Pons (tissue), 1 donor: ENCODE measurements around the gene ZIC2.

Experiments
- DNase-seq: peaks from one replicate; pipeline ENCODE4 v3.0.0-alpha.2; 2016; ENCODE audit warnings: low spot score

The ZIC2 gene

DNA sequence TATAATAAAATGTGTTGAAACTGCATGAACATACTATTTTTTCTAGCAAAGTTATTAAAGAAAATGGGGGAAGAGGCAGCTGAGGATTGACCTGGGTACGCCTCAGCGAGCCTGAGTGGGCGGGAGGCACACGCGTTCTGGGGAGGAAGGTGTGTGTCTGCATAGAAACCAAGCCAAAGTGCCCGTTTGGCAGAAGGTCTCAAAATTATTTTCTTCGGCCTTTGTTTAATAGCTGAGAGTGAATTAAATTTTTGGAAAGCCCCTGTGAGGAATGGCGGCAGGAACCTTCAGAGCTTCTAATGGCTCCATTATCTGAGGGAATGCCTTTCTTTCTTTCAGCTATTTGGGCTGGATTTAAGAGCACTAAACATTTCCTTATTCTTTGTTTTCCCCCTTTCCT lies 5.2 kb downstream of the ZIC2 start:
- DNase-seq: no peak

GRCh38 chr13:99987154-99988019 lies 5.8 kb downstream of the ZIC2 start:
- DNase-seq: no peak

GRCh38 chr13:99988529-99989275 lies 7.1 kb downstream of the ZIC2 start:
- no peak for DNase-seq

- DNase-seq: no peak
Observed at GRCh38 chr13:99989276-99990125, 7.9 kb downstream of the ZIC2 start.

GRCh38 chr13:99990126-99990977 lies 8.8 kb downstream of the ZIC2 start:
- peak; percentile 1 for DNase-seq

- DNase-seq: no peak
Observed at GRCh38 chr13:99991013-99991827, 9.6 kb downstream of the ZIC2 start.

- DNase-seq: no peak
Observed at GRCh38 chr13:99991828-99992775, 10.5 kb downstream of the ZIC2 start.

- DNase-seq: no peak
Observed at GRCh38 chr13:99992949-99993351, 11.4 kb downstream of the ZIC2 start.

- DNase-seq: no peak
Observed at GRCh38 chr13:99993660-99994637, 12.4 kb downstream of the ZIC2 start.

DNA sequence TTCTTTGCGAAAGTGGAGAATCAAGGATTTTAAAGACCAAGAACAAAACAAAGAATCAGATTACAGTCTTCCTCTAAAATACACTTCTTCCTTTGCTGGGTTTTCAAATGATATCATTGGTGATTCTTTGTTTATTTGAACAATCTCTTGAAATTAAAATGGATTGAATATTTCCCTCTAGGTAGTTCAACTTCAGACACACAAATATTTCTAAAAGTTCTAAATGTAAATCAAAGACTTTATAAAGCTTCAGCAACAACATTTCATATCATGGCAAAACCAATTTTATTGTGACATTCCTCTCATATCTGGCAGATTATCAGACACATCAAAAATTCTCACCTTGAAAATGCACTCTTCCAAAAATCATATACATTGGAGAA lies 13.0 kb downstream of the ZIC2 start:
- no peak for DNase-seq

- DNase-seq: no peak
Observed at GRCh38 chr13:99995104-99995588, 13.6 kb downstream of the ZIC2 start.

- peak; percentile 22 for DNase-seq
Observed at GRCh38 chr13:99995589-99996380, 14.2 kb downstream of the ZIC2 start.

- DNase-seq: no peak
Observed at GRCh38 chr13:99996381-99996973, 14.9 kb downstream of the ZIC2 start.

GRCh38 chr13:99997702-99998214 lies 16.2 kb downstream of the ZIC2 start:
- DNase-seq: no peak

DNA sequence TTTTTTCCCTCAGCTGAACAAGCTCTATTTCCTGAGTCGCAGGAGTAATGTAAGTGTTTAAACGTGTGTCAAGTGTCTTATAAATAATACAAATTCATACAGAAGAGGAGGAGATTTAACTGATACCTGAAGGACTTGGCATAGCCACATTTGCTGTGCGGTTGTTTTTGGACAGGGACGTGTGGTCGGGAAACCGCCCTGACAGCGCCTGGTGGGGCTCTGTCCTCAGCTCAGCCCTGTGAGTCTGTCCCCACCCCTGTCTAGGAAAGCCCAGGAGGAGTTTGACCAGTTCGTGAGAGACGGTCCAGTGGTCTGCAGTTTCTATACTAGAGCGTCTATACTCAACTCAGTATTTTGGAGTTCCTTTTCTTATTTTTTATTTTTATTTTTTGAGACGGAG lies 16.7 kb downstream of the ZIC2 start:
- no peak for DNase-seq

DNA sequence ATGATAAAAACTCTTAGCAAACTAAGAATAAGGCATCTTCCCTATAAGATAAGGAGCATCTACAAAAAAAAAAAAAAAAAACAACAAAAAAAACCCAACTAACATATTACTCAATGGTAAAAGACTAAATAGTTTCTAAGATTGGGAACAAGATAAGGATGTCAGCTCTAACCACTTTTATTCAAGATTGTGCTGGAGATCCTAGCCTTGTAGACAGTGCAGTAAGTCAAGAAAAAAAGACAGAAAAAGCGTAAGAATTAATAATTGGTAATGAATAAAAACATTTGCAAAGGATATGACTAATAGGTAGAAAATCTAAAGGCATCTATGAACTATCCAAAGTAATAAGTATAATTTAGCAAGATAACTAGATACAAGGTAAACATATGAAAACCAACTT lies 33.0 kb downstream of the ZIC2 start:
- no peak for DNase-seq
